ENCODE results near the gene ASB13.

Gene ASB13

GRCh38 chr10:5617521-5617920 is 48.9 kb downstream of the ASB13 start:
- in situ Hi-C loops (cut with HindIII; ENCODE audit: low sequenced_read_pairs) = no loop called here
- H3K4me3 ChIP-seq (ENCODE audit: low read depth, low read length) = no peak overlapping the region
- TF ChIP-seq CTCF (IDR thresholded peaks at IDR 0.05; ENCODE audit: low read depth, low read length) = no peak
- DNase-seq (ENCODE audit: low read depth, low spot score) = no peak

- TF ChIP-seq CTCF (IDR thresholded peaks at IDR 0.05; ENCODE audit: low read depth, low read length) = no peak
- in situ Hi-C loops (cut with HindIII; ENCODE audit: low sequenced_read_pairs) = no loop called here
- no peak overlapping the region for H3K4me3 ChIP-seq (ENCODE audit: low read depth, low read length)
- no peak for DNase-seq (ENCODE audit: low read depth, low spot score)
These were observed 49.6 kb downstream of the ASB13 start for GRCh38 chr10:5616836-5617235.

- DNase-seq (ENCODE audit: low read depth, low spot score) = no peak
- no peak overlapping the region for H3K4me3 ChIP-seq (ENCODE audit: low read depth, low read length)
- in situ Hi-C loops (cut with HindIII; ENCODE audit: low sequenced_read_pairs) = no loop called here
- TF ChIP-seq CTCF (IDR thresholded peaks at IDR 0.05; ENCODE audit: low read depth, low read length) = no peak
These were observed 50.3 kb downstream of the ASB13 start for GRCh38 chr10:5616046-5616445.

GRCh38 chr10:5615316-5615715 is 51.1 kb downstream of the ASB13 start:
- peak; percentile 67 for DNase-seq (ENCODE audit: low read depth, low spot score)
- no peak for TF ChIP-seq CTCF (IDR thresholded peaks at IDR 0.05; ENCODE audit: low read depth, low read length)
- in situ Hi-C loops (cut with HindIII; ENCODE audit: low sequenced_read_pairs) = no loop called here
- no peak overlapping the region for H3K4me3 ChIP-seq (ENCODE audit: low read depth, low read length)

- peak; percentile 56 for DNase-seq (ENCODE audit: low read depth, low spot score)
- in situ Hi-C loops (cut with HindIII; ENCODE audit: low sequenced_read_pairs) = no loop called here
- TF ChIP-seq CTCF (IDR thresholded peaks at IDR 0.05; ENCODE audit: low read depth, low read length) = no peak
- no peak overlapping the region for H3K4me3 ChIP-seq (ENCODE audit: low read depth, low read length)
These were observed 52.2 kb downstream of the ASB13 start for GRCh38 chr10:5614155-5614721.

GRCh38 chr10:5613481-5614154 is 52.8 kb downstream of the ASB13 start:
- TF ChIP-seq CTCF (IDR thresholded peaks at IDR 0.05; ENCODE audit: low read depth, low read length) = no peak
- no peak overlapping the region for H3K4me3 ChIP-seq (ENCODE audit: low read depth, low read length)
- DNase-seq (ENCODE audit: low read depth, low spot score) = no peak
- in situ Hi-C loops (cut with HindIII; ENCODE audit: low sequenced_read_pairs) = no loop called here
